Neuronal stem cell (in vitro differentiated cells): Measurements from ENCODE around the gene ARHGEF7.
A peak's percentile ranks its signal among the peaks of the same experiment; 100 is the strongest.

ENCODE experiments used
- DNase-seq: peaks from one replicate; pipeline ENCODE4 v3.0.0-alpha.2; 2013; ENCODE audit warnings: low spot score
- H2AFZ ChIP-seq: one replicate; pipeline ENCODE4 v1.6.1; 2013; ENCODE audit warnings: mild to moderate bottlenecking, low read length, inconsistent platforms
- H2AK5ac ChIP-seq: 2 replicates; pipeline ENCODE4 v1.6.1; 2013; ENCODE audit warnings: low read depth, mild to moderate bottlenecking, inconsistent platforms, low read length, moderate library complexity, mixed read lengths
- H2BK120ac ChIP-seq: 2 replicates; pipeline ENCODE4 v1.6.1; 2013; ENCODE audit warnings: low read depth, mild to moderate bottlenecking, inconsistent platforms, low read length, moderate library complexity, mixed read lengths
- H2BK12ac ChIP-seq: one replicate; pipeline ENCODE4 v1.6.1; 2013; ENCODE audit warnings: low read length, inconsistent platforms
- H2BK15ac ChIP-seq: 2 replicates; pipeline ENCODE4 v1.6.1; 2013; ENCODE audit warnings: mild to moderate bottlenecking, low read length, inconsistent platforms, mixed read lengths
- H2BK5ac ChIP-seq: one replicate; pipeline ENCODE4 v1.6.1; 2013; ENCODE audit warnings: inconsistent platforms, mild to moderate bottlenecking, low read length, moderate library complexity
- H3K14ac ChIP-seq: one replicate; pipeline ENCODE4 v1.6.1; 2013; ENCODE audit warnings: low read length, inconsistent platforms
- H3K18ac ChIP-seq: 2 replicates; pipeline ENCODE4 v1.6.1; 2013; ENCODE audit warnings: low read length, inconsistent platforms
- H3K23ac ChIP-seq: 2 replicates; pipeline ENCODE4 v1.6.1; 2013; ENCODE audit warnings: low read depth, mild to moderate bottlenecking, mixed read lengths, low read length, inconsistent platforms; ENCODE audit not compliant: poor library complexity
- H3K27ac ChIP-seq: replicated peaks from 3 replicates; pipeline ENCODE4 v1.5.1; 2013; ENCODE audit warnings: low read length, inconsistent platforms
- H3K27me3 ChIP-seq, 3 experiments: 2 replicates each; pipeline ENCODE4 v1.6.1; 2013; ENCODE audit warnings: low read length in 3 of 3, mild to moderate bottlenecking in 2 of 3, inconsistent platforms in 1 of 3, low read depth in 1 of 3, mixed read lengths in 1 of 3, moderate library complexity in 1 of 3; ENCODE audit not compliant: control insufficient read depth in 3 of 3, insufficient read depth in 3 of 3
- H3K36me3 ChIP-seq, 2 donors: replicated peaks in 1 of 2; 2 replicates each; pipeline ENCODE4 v1.6.1; 2013; ENCODE audit warnings: low read length in 2 of 2; ENCODE audit not compliant: control insufficient read depth in 2 of 2, insufficient read depth in 2 of 2
- H3K4ac ChIP-seq: 2 replicates; pipeline ENCODE4 v1.6.1; 2013; ENCODE audit warnings: inconsistent platforms, mild to moderate bottlenecking, low read length, moderate library complexity
- H3K4me1 ChIP-seq, 2 donors: 1 replicate in 1 of 2; 2 replicates in 1 of 2; pipeline ENCODE4 v1.6.1; 2013; ENCODE audit warnings: low read length in 2 of 2, low read depth in 1 of 2; ENCODE audit not compliant: control insufficient read depth in 2 of 2, insufficient read depth in 1 of 2
- H3K4me2 ChIP-seq: one replicate; pipeline ENCODE4 v1.6.1; 2013; ENCODE audit warnings: mild to moderate bottlenecking, low read length, inconsistent platforms; ENCODE audit not compliant: insufficient read depth, poor library complexity, severe bottlenecking
- H3K4me3 ChIP-seq, 2 donors: 2 replicates each; pipeline ENCODE4 v1.5.1; 2013; ENCODE audit warnings: low read length in 2 of 2, mild to moderate bottlenecking in 2 of 2, inconsistent platforms in 1 of 2, moderate library complexity in 1 of 2
- H3K79me1 ChIP-seq: one replicate; pipeline ENCODE4 v1.6.1; 2013; ENCODE audit warnings: low read depth, mild to moderate bottlenecking, inconsistent platforms, low read length, moderate library complexity
- H3K9ac ChIP-seq: one replicate; pipeline ENCODE4 v1.6.1; 2013; ENCODE audit warnings: mild to moderate bottlenecking, low read depth, low read length, inconsistent platforms; ENCODE audit not compliant: poor library complexity
- H3K9me3 ChIP-seq, 2 donors: replicated peaks in 1 of 2; 2 replicates each; pipeline versions ENCODE3 to v1.6.1; 2013; ENCODE audit warnings: low read length in 2 of 2, mild to moderate bottlenecking in 2 of 2, inconsistent platforms in 1 of 2, low read depth in 1 of 2, mixed read lengths in 1 of 2, moderate library complexity in 1 of 2; ENCODE audit not compliant: control insufficient read depth in 2 of 2, insufficient read depth in 1 of 2
- H4K8ac ChIP-seq: one replicate; pipeline ENCODE4 v1.6.1; 2013; ENCODE audit warnings: low read depth, mild to moderate bottlenecking, inconsistent platforms, low read length, moderate library complexity
- H4K91ac ChIP-seq: one replicate; pipeline ENCODE4 v1.6.1; 2013; ENCODE audit warnings: low read length, low read depth, mild to moderate bottlenecking, inconsistent platforms; ENCODE audit not compliant: poor library complexity
- WGBS, 2 donors: extraction: QIAGEN DNeasy Blood & Tissue Kit; methylation state at CpG; one replicate each; pipeline ENCODE4 v1.1.7; 2013; ENCODE audit warnings: missing lambda C conversion rate in 2 of 2, mixed read lengths in 1 of 2; ENCODE audit not compliant: insufficient read length in 2 of 2, insufficient replicate concordance in 1 of 2; ENCODE audit errors: extremely low coverage in 2 of 2; 5-methylcytosine and 5-hydroxymethylcytosine counted together

The ARHGEF7 gene

GRCh38 chr13:111324736-111325135 lies 209.6 kb downstream of the ARHGEF7 start:
- Histone ChIP-seq H2BK120ac (no peak overlapping the region), H2AK5ac (peak overlapping the region; percentile 84), H3K4ac (no peak overlapping the region), H3K4me1 (peaks cover 0 to 4% of the 10 kb centered on the region in 2 donors), H2BK5ac (peak overlapping the region; percentile 75), H3K14ac (no peak overlapping the region), H2BK12ac (no peak overlapping the region), H3K36me3 (no peaks in the 10 kb centered on the region), H4K8ac (no peak overlapping the region), H3K27ac (no peak overlapping the region), H3K27me3 (no peaks in the 10 kb centered on the region), H3K79me1 (peaks cover 3% of the 10 kb centered on the region), H3K18ac (peak overlapping the region; percentile 53), H3K4me2 (no peak overlapping the region), H2AFZ (no peak overlapping the region), H3K9me3 (peaks cover 0 to 2% of the 10 kb centered on the region in 2 donors), H4K91ac (no peak overlapping the region), H3K4me3 (no peak overlapping the region), H3K9ac (no peak overlapping the region), H3K23ac (no peak overlapping the region), H2BK15ac (peak overlapping the region; percentile 27)
- no CpG with 5 or more reads among the region's 14 CpGs for WGBS, 2 donors
- no peak for DNase-seq

DNA sequence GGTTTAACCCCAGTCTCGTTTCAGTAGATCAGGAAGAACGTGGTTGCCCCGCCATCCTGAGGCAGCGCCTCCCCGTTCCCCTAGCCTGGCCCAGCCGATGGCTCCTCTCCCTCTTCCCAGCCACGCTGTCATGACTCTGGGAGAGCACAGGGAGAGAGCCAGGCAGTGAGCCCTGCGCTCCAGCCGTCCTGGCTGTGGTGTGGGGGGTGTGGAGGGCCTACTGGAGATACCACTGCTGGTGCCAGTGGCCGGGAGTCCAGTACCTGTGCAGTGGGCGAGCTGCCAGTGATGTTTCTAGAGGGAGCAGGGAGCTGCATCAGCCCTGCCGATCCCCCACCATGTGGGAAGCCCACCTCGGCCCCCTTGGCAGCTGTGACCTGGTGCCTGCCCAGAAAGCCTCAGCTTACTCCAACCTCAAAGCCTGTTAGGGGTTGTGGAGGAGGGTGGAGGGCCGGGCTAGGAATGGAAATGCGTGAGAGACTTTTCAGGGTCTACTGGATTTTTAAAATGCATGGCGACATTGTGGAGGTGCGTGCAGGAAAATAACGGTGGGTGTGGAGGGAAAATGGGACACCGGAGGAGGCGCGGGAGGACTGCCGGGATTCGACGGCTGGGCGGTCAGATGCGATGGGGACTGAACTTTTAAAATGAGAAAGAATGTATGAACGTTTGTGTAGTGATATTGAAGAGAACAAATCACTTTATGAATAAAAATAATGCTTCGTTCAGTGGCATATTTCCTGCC lies 210.2 kb downstream of the ARHGEF7 start:
- H3K4ac ChIP-seq, result peak overlapping the region; percentile 53
- peaks cover 0 to 4% of the 10 kb centered on the region in 2 donors for H3K4me1 ChIP-seq
- H3K23ac ChIP-seq, result no peak overlapping the region
- no peak overlapping the region for H4K91ac ChIP-seq
- no peak overlapping the region for H3K4me2 ChIP-seq
- peak overlapping the region; percentile 56 for H3K14ac ChIP-seq
- H2BK15ac ChIP-seq, result peak overlapping the region; percentile 27
- peak overlapping the region; percentile 75 for H2BK5ac ChIP-seq
- no peaks in the 10 kb centered on the region for H3K36me3 ChIP-seq
- H4K8ac ChIP-seq, result no peak overlapping the region
- no peak overlapping the region for H3K9ac ChIP-seq
- H2AK5ac ChIP-seq, result peak overlapping the region; percentile 84
- 100% methylated on average over 2 of the region's 28 CpGs; no CpG with 5 or more reads in 1 of the 2 donors for WGBS, 2 donors
- no peak overlapping the region for H2AFZ ChIP-seq
- H3K4me3 ChIP-seq, result no peak overlapping the region
- peaks cover 0 to 2% of the 10 kb centered on the region in 2 donors for H3K9me3 ChIP-seq
- no peak for DNase-seq
- H2BK120ac ChIP-seq, result no peak overlapping the region
- H3K79me1 ChIP-seq, result peaks cover 3% of the 10 kb centered on the region
- peak overlapping the region; percentile 57 for H3K18ac ChIP-seq
- H3K27me3 ChIP-seq, result no peaks in the 10 kb centered on the region
- no peak overlapping the region for H2BK12ac ChIP-seq
- no peak overlapping the region for H3K27ac ChIP-seq

DNA sequence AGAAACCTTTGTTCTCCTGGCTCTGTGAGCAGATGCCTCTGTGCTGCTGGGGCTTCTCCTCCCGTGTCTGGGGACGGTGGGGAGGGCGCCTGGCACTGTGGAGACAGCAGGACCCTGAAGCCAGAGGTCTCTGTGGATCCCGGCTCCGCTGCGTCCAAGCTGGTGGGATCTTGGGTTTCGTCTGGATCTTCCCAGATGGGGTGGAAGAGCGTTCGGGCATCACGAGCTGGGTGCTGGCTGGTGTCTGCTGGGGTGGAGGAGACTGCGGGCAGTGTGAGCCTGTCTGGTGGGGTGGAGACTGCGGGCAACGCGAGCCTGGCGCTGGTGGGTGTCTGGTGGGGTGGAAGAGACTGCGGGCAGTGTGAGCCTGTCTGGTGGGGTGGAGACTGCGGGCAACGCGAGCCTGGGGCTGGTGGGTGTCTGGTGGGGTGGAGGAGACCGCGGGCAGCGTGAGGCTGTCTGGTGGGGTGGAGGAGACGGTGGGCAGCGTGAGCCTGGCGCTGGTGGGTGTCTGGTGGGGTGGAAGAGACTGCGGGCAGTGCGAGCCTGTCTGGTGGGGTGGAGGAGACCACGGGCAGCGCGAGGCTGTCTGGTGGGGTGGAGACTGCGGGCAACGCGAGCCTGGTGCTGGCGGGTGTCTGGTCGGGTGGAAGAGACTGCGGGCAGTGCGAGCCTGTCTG lies 211.0 kb downstream of the ARHGEF7 start:
- Histone ChIP-seq H2BK120ac (no peak overlapping the region), H2BK15ac (no peak overlapping the region), H2AK5ac (peak overlapping the region; percentile 84), H3K4me1 (peaks cover 0 to 4% of the 10 kb centered on the region in 2 donors), H2BK12ac (no peak overlapping the region), H3K4ac (no peak overlapping the region), H3K79me1 (peaks cover 3% of the 10 kb centered on the region), H3K4me3 (no peak overlapping the region), H3K14ac (peak overlapping the region; percentile 75), H3K36me3 (no peaks in the 10 kb centered on the region), H3K4me2 (no peak overlapping the region), H3K27ac (no peak overlapping the region), H3K9ac (no peak overlapping the region), H4K8ac (no peak overlapping the region), H2BK5ac (no peak overlapping the region), H3K9me3 (peaks cover 0 to 2% of the 10 kb centered on the region in 2 donors), H2AFZ (no peak overlapping the region), H3K23ac (peak overlapping the region; percentile 43), H3K27me3 (no peaks in the 10 kb centered on the region), H4K91ac (no peak overlapping the region), H3K18ac (peak overlapping the region; percentile 28)
- no CpG with 5 or more reads among the region's 37 CpGs for WGBS, 2 donors
- DNase-seq, result no peak

GRCh38 chr13:111326621-111326965 lies 211.5 kb downstream of the ARHGEF7 start:
- Histone ChIP-seq H3K79me1 (peaks cover 3% of the 10 kb centered on the region), H3K23ac (no peak overlapping the region), H2BK5ac (peak overlapping the region; percentile 82), H3K9me3 (peaks cover 0 to 2% of the 10 kb centered on the region in 2 donors), H3K27me3 (no peaks in the 10 kb centered on the region), H3K4me2 (no peak overlapping the region), H2AK5ac (peak overlapping the region; percentile 84), H2BK12ac (peak overlapping the region; percentile 41), H3K18ac (peak overlapping the region; percentile 87), H2BK15ac (no peak overlapping the region), H3K4me1 (peaks cover 0 to 4% of the 10 kb centered on the region in 2 donors), H4K8ac (no peak overlapping the region), H2BK120ac (no peak overlapping the region), H3K14ac (no peak overlapping the region), H3K4ac (no peak overlapping the region), H3K36me3 (no peaks in the 10 kb centered on the region), H3K9ac (no peak overlapping the region), H3K27ac (no peak overlapping the region), H4K91ac (no peak overlapping the region), H2AFZ (no peak overlapping the region), H3K4me3 (no peak overlapping the region)
- no peak for DNase-seq
- WGBS, 2 donors, result no CpG with 5 or more reads among the region's 15 CpGs
